Measurements from ENCODE around the gene DCAF17.

GRCh38 chr2:171522788-171523087 lies 88.7 kb downstream of the DCAF17 start:
- TF ChIP-seq CTCF (IDR thresholded peaks at IDR 0.05; ENCODE audit: borderline replicate concordance, extremely low read depth, low read length, poor library complexity, severe bottlenecking) = no peak
- peak; percentile 4 for TF ChIP-seq EZH2 (IDR thresholded peaks at IDR 0.05; ENCODE audit: borderline replicate concordance, low read depth, low read length, severe bottlenecking)

Data from DND-41 (cell line).